HepG2 (cell line): ENCODE data around the gene VCL. TPM values are rescaled to one million over a fixed set of nuclear protein-coding genes. Genes with fewer than 3 reads are reported as not detected.
A peak's percentile ranks its signal among the peaks of the same experiment; 100 is the strongest.

Experiments used
- ATAC-seq: fragments of 200-7000 bp; cut with Tn5 transposase; 3 replicates; pipeline ENCODE4 v1.9.1; 2020; ENCODE audit warnings: mild to moderate bottlenecking, moderate library complexity
- BruUV-seq: library from RNA; stranded (reverse); fragments of 400-500 nt; replicated peaks from 2 replicates; lab custom pipeline; 2021; lab: Mats Ljungman, UMichigan
- CTCF ChIA-PET: fragments of 300-600 bp; formaldehyde crosslinking; extraction: SDS; loops from one replicate; lab custom pipeline; 2021; ENCODE audit warnings: low total read pairs, inconsistent platforms, low intra/inter-chr PET ratio; lab: Yijun Ruan, JAX
- POLR2A ChIA-PET: fragments of 350-600 bp; sonication (Branson Sonifier 250); formaldehyde crosslinking; loops from one replicate; lab custom pipeline; 2020; ENCODE audit warnings: antibody characterized with exemption, inconsistent platforms; lab: Yijun Ruan, JAX
- DNase-seq: peaks from one replicate; pipeline ENCODE4 v3.0.0-alpha.2; 2015; ENCODE audit warnings: low spot score
- FAIRE-seq: peaks from 3 replicates; lab custom pipeline; 2011; peaks lifted over from hg19 to GRCh38; lab: Jason Lieb, UNC
- H2AFZ ChIP-seq: one replicate; pipeline ENCODE4 v1.6.1; 2011; ENCODE audit warnings: low read length, inconsistent platforms
- H3K27ac ChIP-seq: fragments of 300-600 bp; 3 replicates; pipeline ENCODE4 v1.8.0; 2011; ENCODE audit warnings: mixed run types, mild to moderate bottlenecking, mixed read lengths, low read length, inconsistent platforms; ENCODE audit not compliant: insufficient read depth; ENCODE audit errors: extremely low read length
- H3K27me3 ChIP-seq, 2 experiments: fragments of 200-600 bp in 1 of 2; 2 replicates in 1 of 2; 3 replicates in 1 of 2; pipeline versions ENCODE4 v1.6.0 to v1.8.0; 2011; ENCODE audit warnings: low read length in 2 of 2, mild to moderate bottlenecking in 2 of 2, moderate library complexity in 2 of 2, inconsistent platforms in 1 of 2; ENCODE audit not compliant: insufficient read depth in 2 of 2, control insufficient read depth in 1 of 2
- H3K36me3 ChIP-seq, 2 experiments: fragments of 200-600 bp in 1 of 2; replicated peaks in 1 of 2; 2 replicates in 1 of 2; 3 replicates in 1 of 2; pipeline versions ENCODE4 v1.5.1 to v1.8.0; 2011; ENCODE audit warnings: low read length in 2 of 2, inconsistent platforms in 1 of 2; ENCODE audit not compliant: insufficient read depth in 2 of 2, control insufficient read depth in 1 of 2
- H3K4me1 ChIP-seq: 2 replicates; pipeline ENCODE4 v1.5.1; 2012; ENCODE audit warnings: low read length, inconsistent platforms; ENCODE audit not compliant: insufficient read depth
- H3K4me2 ChIP-seq: 2 replicates; pipeline ENCODE4 v1.6.0; 2011; ENCODE audit warnings: low read depth, low read length, inconsistent platforms
- H3K4me3 ChIP-seq, 3 experiments: fragments of 200-600 bp in 1 of 3; sonication (generic), shearing (Covaris generic) in 1 of 3; replicated peaks in 1 of 3; 2 replicates each; pipeline ENCODE4 v1.5.1; 2011 to 2016; ENCODE audit warnings: low read length in 3 of 3, inconsistent platforms in 2 of 3, low read depth in 2 of 3, mild to moderate bottlenecking in 2 of 3, control low read depth in 1 of 3, mixed read lengths in 1 of 3; ENCODE audit not compliant: insufficient read depth in 1 of 3
- H3K79me2 ChIP-seq: one replicate; pipeline ENCODE4 v1.6.1; 2011; ENCODE audit warnings: low read length, inconsistent platforms; ENCODE audit not compliant: insufficient read depth
- H3K9ac ChIP-seq: 2 replicates; pipeline ENCODE4 v1.6.0; 2011; ENCODE audit warnings: mild to moderate bottlenecking, low read depth, low read length, inconsistent platforms; ENCODE audit not compliant: insufficient read depth
- H3K9me3 ChIP-seq: 2 replicates; pipeline ENCODE4 v1.5.1; 2012; ENCODE audit warnings: mild to moderate bottlenecking, low read length
- H4K20me1 ChIP-seq: 2 replicates; pipeline ENCODE4 v1.6.0; 2011; ENCODE audit warnings: inconsistent platforms, mild to moderate bottlenecking, low read length, moderate library complexity; ENCODE audit not compliant: insufficient read depth
- NFRKB ChIP-seq: fragments of 450-650 bp; IDR thresholded peaks from 2 replicates; pipeline ENCODE4 v1.6.1; 2017
- ZFY ChIP-seq: sonication (generic); formaldehyde crosslinking; IDR thresholded peaks from 2 replicates; pipeline ENCODE4 v1.4.0; 2020; ENCODE audit warnings: missing genetic modification reagents
- ZNF503 ChIP-seq: sonication (generic); formaldehyde crosslinking; IDR thresholded peaks from 2 replicates; pipeline ENCODE4 v1.4.0; 2020; ENCODE audit warnings: missing genetic modification reagents
- in situ Hi-C: cut with HindIII; loops from 2 replicates; pipeline ENCODE4 v1.10.0; 2017; ENCODE audit warnings: low pct_unique_long_range_greater_than_20kb; ENCODE audit not compliant: extremely low pct_ligation_motif_present
- intact Hi-C: fragments of 100-400 bp; cut with micrococcal nuclease; formaldehyde crosslinking; loops from one replicate; pipeline ENCODE4 v1.10.0; 2022; ENCODE audit not compliant: unreplicated experiment
- polyA plus RNA-seq, 8 experiments: library from polyadenylated mRNA; depleted of rRNA in 3 of 8; stranded (reverse) in 7 of 8; unstranded in 1 of 8; fragments of >200 nt; fragmentation: Illumina TruSeq in 4 of 8; extraction: Trizol in 4 of 8; gene quantifications; 2 replicates each; pipeline versions ENCODE4 v1.2.1 to v1.2.3, GENCODE V29; 2011 to 2016; ENCODE audit warnings: low read depth in 4 of 8, missing spikeins in 1 of 8, mixed read lengths in 1 of 8; ENCODE audit not compliant: insufficient read depth in 1 of 8
- total RNA-seq, 5 experiments: library from RNA; depleted of rRNA; stranded (reverse); fragments of >200 nt; fragmentation: Illumina TruSeq; extraction: Trizol; gene quantifications; 2 replicates each; pipeline ENCODE4 v1.2.3, GENCODE V29; 2016; ENCODE audit warnings: low read depth in 1 of 5
- TF ChIP-seq, protein P1 (sequence below): sonication (generic); formaldehyde crosslinking; IDR thresholded peaks from 2 replicates; pipeline ENCODE4 v1.5.0; 2020; ENCODE audit warnings: mild to moderate bottlenecking, missing genetic modification reagents
- TF ChIP-seq, protein P2 (sequence below): fragments of 450-650 bp; IDR thresholded peaks from 2 replicates; pipeline ENCODE4 v1.6.1; 2016

Gene VCL
- total and polyA plus RNA-seq, 2 of the 13 experiments (the other 11 are each of a cell fraction or from before 2014, with no cell fraction given), result 17.3 to 26.9 TPM

GRCh38 chr10:74107391-74107790, 109.5 kb downstream of the VCL start (continued):
- TF ChIP-seq, protein P1, sequence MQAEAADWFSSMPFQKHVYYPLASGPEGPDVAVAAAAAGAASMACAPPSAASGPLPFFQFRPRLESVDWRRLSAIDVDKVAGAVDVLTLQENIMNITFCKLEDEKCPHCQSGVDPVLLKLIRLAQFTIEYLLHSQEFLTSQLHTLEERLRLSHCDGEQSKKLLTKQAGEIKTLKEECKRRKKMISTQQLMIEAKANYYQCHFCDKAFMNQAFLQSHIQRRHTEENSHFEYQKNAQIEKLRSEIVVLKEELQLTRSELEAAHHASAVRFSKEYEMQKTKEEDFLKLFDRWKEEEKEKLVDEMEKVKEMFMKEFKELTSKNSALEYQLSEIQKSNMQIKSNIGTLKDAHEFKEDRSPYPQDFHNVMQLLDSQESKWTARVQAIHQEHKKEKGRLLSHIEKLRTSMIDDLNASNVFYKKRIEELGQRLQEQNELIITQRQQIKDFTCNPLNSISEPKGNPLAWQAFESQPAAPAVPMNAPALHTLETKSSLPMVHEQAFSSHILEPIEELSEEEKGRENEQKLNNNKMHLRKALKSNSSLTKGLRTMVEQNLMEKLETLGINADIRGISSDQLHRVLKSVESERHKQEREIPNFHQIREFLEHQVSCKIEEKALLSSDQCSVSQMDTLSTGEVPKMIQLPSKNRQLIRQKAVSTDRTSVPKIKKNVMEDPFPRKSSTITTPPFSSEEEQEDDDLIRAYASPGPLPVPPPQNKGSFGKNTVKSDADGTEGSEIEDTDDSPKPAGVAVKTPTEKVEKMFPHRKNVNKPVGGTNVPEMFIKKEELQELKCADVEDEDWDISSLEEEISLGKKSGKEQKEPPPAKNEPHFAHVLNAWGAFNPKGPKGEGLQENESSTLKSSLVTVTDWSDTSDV (CRISPR knock-in tag), result no peak

DNA sequence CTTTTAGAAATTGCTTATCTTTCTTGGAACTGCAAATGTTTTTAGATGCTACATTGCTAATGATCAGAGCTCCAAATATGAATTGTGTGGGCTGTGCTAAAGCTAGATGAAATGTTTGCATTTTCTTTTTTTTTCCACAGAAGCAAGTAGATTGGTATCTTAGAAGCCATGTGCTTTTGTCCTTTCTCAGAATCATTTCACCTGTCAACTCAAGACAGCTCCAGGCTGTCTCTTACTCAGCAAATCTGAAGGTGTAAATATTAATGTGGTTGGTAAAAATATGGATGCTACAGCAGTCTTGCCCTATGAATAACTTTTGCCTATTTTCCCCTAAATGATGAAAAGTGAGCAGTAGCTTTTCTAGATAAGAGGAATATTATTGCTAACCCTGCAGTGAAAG, 111.5 kb downstream of the VCL start:
- H3K27ac ChIP-seq, result no peak overlapping the region
- no peak overlapping the region for H2AFZ ChIP-seq

More for the DNA sequence above, 111.5 kb downstream of the VCL start:
- H3K4me3 ChIP-seq, result no peak overlapping the region
- no peak for ATAC-seq
- in situ Hi-C loops (no loop called here), intact Hi-C loops (no loop called here)
- H4K20me1 ChIP-seq, result no peaks in the 10 kb centered on the region
- DNase-seq, result no peak
- CTCF ChIA-PET, result no interaction called here
- H3K4me1 ChIP-seq, result no peaks in the 10 kb centered on the region
- POLR2A ChIA-PET, result no interaction called here
- H3K9me3 ChIP-seq, result no peaks in the 10 kb centered on the region
- no TSS peak for BruUV-seq
- no peaks in the 10 kb centered on the region for H3K79me2 ChIP-seq
- no peak overlapping the region for H3K4me2 ChIP-seq
- TF ChIP-seq, protein P2, sequence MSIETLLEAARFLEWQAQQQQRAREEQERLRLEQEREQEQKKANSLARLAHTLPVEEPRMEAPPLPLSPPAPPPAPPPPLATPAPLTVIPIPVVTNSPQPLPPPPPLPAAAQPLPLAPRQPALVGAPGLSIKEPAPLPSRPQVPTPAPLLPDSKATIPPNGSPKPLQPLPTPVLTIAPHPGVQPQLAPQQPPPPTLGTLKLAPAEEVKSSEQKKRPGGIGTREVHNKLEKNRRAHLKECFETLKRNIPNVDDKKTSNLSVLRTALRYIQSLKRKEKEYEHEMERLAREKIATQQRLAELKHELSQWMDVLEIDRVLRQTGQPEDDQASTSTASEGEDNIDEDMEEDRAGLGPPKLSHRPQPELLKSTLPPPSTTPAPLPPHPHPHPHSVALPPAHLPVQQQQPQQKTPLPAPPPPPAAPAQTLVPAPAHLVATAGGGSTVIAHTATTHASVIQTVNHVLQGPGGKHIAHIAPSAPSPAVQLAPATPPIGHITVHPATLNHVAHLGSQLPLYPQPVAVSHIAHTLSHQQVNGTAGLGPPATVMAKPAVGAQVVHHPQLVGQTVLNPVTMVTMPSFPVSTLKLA, result peak; percentile 67
- no peak for TF ChIP-seq ZFY (CRISPR knock-in tag)
- no peak for TF ChIP-seq ZNF503 (CRISPR knock-in tag)
- TF ChIP-seq NFRKB, result no peak
- no peak overlapping the region for H3K9ac ChIP-seq
- H3K36me3 ChIP-seq, result peaks cover 30 to 88% of the 10 kb centered on the region in 2 experiments
- H3K27me3 ChIP-seq, result no peaks in the 10 kb centered on the region
- FAIRE-seq, result no peak
